ENCODE measurements around the gene PLBD1. TPM values are rescaled to one million over a fixed set of nuclear protein-coding genes. Genes with fewer than 3 reads are reported as not detected.
A peak's percentile ranks its signal among the peaks of the same experiment; 100 is the strongest.

Gene PLBD1
- total RNA-seq, 1 experiment from 2014 or later: 75.3 TPM

GRCh38 chr12:14571779-14572178, 4.1 kb upstream of the PLBD1 start:
- Mint-ChIP-seq H3K27me3 (ENCODE audit: unreplicated experiment) (no peaks in the 10 kb centered on the region), H3K9me3 (ENCODE audit: low read depth, unreplicated experiment) (no peaks in the 10 kb centered on the region), H3K27ac (ENCODE audit: unreplicated experiment) (no peak overlapping the region), H3K4me1 (ENCODE audit: low read depth, unreplicated experiment) (peaks cover 7% of the 10 kb centered on the region), H3K4me3 (ENCODE audit: low read depth, unreplicated experiment) (no peak overlapping the region), H3K36me3 (ENCODE audit: insufficient read depth, unreplicated experiment) (peaks cover 19% of the 10 kb centered on the region)
- DNase-seq: no peak
- intact Hi-C loops (cut with micrococcal nuclease; ENCODE audit: unreplicated experiment): loop anchor here (5.0 kb wide), 1 partner anchor 46 kb away; no protein-coding TSS in a partner anchor
- CTCF ChIA-PET: interaction anchor here (1.0 to 2.0 kb wide), 5 partner anchors 46 to 140 kb away, joined by 3 to 13 read pairs (median 7); no protein-coding TSS in a partner anchor
- BruUV-seq (replicated peaks): no TSS peak
- TF ChIP-seq, protein P1, sequence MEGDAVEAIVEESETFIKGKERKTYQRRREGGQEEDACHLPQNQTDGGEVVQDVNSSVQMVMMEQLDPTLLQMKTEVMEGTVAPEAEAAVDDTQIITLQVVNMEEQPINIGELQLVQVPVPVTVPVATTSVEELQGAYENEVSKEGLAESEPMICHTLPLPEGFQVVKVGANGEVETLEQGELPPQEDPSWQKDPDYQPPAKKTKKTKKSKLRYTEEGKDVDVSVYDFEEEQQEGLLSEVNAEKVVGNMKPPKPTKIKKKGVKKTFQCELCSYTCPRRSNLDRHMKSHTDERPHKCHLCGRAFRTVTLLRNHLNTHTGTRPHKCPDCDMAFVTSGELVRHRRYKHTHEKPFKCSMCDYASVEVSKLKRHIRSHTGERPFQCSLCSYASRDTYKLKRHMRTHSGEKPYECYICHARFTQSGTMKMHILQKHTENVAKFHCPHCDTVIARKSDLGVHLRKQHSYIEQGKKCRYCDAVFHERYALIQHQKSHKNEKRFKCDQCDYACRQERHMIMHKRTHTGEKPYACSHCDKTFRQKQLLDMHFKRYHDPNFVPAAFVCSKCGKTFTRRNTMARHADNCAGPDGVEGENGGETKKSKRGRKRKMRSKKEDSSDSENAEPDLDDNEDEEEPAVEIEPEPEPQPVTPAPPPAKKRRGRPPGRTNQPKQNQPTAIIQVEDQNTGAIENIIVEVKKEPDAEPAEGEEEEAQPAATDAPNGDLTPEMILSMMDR (IDR thresholded peaks at IDR 0.05; ENCODE audit: unreplicated experiment): no peak

- intact Hi-C loops (cut with micrococcal nuclease; ENCODE audit: unreplicated experiment): loop anchor here (5.0 kb wide), 1 partner anchor 47 kb away; no protein-coding TSS in a partner anchor
- CTCF ChIA-PET: no interaction called here
- H3K4me1 Mint-ChIP-seq (ENCODE audit: low read depth, unreplicated experiment): peaks cover 18% of the 10 kb centered on the region
- H3K27me3 Mint-ChIP-seq (ENCODE audit: unreplicated experiment): no peaks in the 10 kb centered on the region
- no peak for DNase-seq
- no TSS peak for BruUV-seq (replicated peaks)
- no peak overlapping the region for H3K27ac Mint-ChIP-seq (ENCODE audit: unreplicated experiment)
- H3K4me3 Mint-ChIP-seq (ENCODE audit: low read depth, unreplicated experiment): no peak overlapping the region
- peaks cover 28% of the 10 kb centered on the region for H3K36me3 Mint-ChIP-seq (ENCODE audit: insufficient read depth, unreplicated experiment)
- no peaks in the 10 kb centered on the region for H3K9me3 Mint-ChIP-seq (ENCODE audit: low read depth, unreplicated experiment)
- TF ChIP-seq, protein P1 (IDR thresholded peaks at IDR 0.05; ENCODE audit: unreplicated experiment): no peak
Observed at GRCh38 chr12:14570231-14570630, 2.5 kb upstream of the PLBD1 start.

DNA sequence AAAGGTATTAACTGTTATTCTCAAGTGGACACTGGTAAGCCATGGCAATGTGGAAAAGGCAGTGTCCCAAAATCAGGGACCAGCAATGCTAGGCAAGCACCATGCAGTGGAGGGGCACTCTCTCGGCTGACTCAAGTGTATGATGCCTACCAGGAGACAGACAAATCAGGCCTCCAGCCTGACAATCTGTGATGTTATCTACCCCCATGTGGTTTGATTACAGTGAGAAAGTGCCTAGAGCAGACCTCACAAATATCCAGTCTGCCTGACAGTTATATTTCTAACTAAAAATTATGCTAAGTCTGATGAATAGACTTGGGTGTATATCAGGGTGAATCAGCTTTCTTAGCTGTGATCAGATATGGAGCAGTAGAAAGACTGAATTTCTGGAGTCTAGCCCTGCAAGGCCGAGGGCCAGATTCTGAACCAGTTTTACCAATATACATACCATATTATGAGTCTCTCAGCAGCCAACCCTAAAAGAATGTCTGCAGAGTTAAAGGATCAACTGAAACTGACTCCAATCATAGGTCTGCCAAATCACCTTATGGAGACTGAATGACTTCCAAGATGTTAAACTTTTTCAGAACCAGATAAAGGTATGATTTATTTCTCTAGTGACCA, 3.2 kb downstream of the PLBD1 start:
- CTCF ChIA-PET: no interaction called here
- no peak for DNase-seq
- Mint-ChIP-seq H3K4me3 (ENCODE audit: low read depth, unreplicated experiment) (no peak overlapping the region), H3K27me3 (ENCODE audit: unreplicated experiment) (no peaks in the 10 kb centered on the region), H3K4me1 (ENCODE audit: low read depth, unreplicated experiment) (peaks cover 60% of the 10 kb centered on the region), H3K9me3 (ENCODE audit: low read depth, unreplicated experiment) (no peaks in the 10 kb centered on the region), H3K36me3 (ENCODE audit: insufficient read depth, unreplicated experiment) (peaks cover 50% of the 10 kb centered on the region), H3K27ac (ENCODE audit: unreplicated experiment) (peak overlapping the region; percentile 42)
- BruUV-seq (replicated peaks): no TSS peak
- intact Hi-C loops (cut with micrococcal nuclease; ENCODE audit: unreplicated experiment): loop anchor here (10.0 kb wide), 1 partner anchor 180 kb away; no protein-coding TSS in a partner anchor
- TF ChIP-seq, protein P1 (IDR thresholded peaks at IDR 0.05; ENCODE audit: unreplicated experiment): no peak

- no peaks in the 10 kb centered on the region for H3K27me3 Mint-ChIP-seq (ENCODE audit: unreplicated experiment)
- no TSS peak for BruUV-seq (replicated peaks)
- no peak overlapping the region for H3K4me3 Mint-ChIP-seq (ENCODE audit: low read depth, unreplicated experiment)
- DNase-seq: no peak
- H3K27ac Mint-ChIP-seq (ENCODE audit: unreplicated experiment): peak overlapping the region; percentile 75
- TF ChIP-seq, protein P1 (IDR thresholded peaks at IDR 0.05; ENCODE audit: unreplicated experiment): no peak
- peaks cover 44% of the 10 kb centered on the region for H3K36me3 Mint-ChIP-seq (ENCODE audit: insufficient read depth, unreplicated experiment)
- peaks cover 64% of the 10 kb centered on the region for H3K4me1 Mint-ChIP-seq (ENCODE audit: low read depth, unreplicated experiment)
- intact Hi-C loops (cut with micrococcal nuclease; ENCODE audit: unreplicated experiment): loop anchor here (10.0 kb wide), 1 partner anchor 178 kb away; no protein-coding TSS in a partner anchor
- CTCF ChIA-PET: interaction anchor here (0.7 to 1.2 kb wide), 2 partner anchors 9 to 57 kb away, joined by 6 to 9 read pairs; no protein-coding TSS in a partner anchor
- no peaks in the 10 kb centered on the region for H3K9me3 Mint-ChIP-seq (ENCODE audit: low read depth, unreplicated experiment)
Observed at GRCh38 chr12:14563046-14563445, 4.6 kb downstream of the PLBD1 start.
